IPS-11a (cell line): ENCODE results near the gene TAF1B.

Source experiments
- H3K4me3 ChIP-seq: one replicate; pipeline ENCODE4 v1.5.1; 2013; ENCODE audit warnings: low read depth, low read length, control low read depth

The TAF1B gene

GRCh38 chr2:9807555-9808305 lies 35.5 kb upstream of the TAF1B start:
- H3K4me3 ChIP-seq = no peak overlapping the region

- no peak overlapping the region for H3K4me3 ChIP-seq
These were observed 34.8 kb upstream of the TAF1B start for GRCh38 chr2:9808334-9809063.

DNA sequence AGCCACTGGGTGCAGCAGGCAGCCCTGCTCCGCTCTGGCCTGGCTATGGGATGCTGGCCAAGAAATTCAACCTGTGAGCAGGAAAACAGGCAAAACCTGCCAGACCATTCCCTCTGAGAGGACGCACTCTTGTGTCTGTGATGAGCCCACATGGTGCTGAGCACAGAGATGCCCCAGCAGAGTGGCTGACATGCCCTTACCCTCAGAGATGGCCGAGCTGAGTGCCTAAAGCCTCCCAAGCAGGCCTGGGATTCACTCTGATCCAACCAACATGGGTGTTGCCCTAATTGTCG lies 34.3 kb upstream of the TAF1B start:
- H3K4me3 ChIP-seq = no peak overlapping the region

DNA sequence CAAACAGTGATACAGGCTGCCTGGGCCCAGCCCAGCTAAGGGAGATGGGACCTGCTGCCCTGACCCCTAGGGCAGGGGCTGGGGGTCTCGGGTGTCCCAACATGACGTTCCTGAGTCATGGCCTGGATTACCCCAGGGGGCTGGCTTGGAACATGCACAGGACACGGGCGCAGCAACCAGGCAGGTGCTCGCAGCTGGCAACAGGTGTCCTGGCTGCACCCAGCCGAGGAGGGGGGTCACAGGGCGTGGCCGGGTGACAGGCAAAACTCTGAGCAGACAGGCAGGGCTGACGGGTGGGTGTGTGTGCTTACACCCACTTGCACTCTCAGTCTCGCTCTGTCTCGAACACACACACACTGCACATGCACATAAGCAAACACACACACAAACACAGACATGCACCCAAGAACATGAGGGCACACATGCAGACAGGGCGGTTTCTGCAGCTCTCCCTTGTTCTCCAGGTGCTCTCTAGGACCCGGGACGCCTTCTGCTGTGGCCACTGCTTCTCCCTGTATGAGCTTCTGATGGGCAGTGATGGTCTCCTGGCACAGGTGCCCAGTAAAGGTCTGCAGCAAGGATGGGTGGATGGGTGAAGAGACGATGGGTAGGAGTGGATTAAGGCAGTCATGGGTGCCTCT lies 33.7 kb upstream of the TAF1B start:
- H3K4me3 ChIP-seq = no peak overlapping the region

- H3K4me3 ChIP-seq = no peak overlapping the region
These were observed 32.1 kb upstream of the TAF1B start for GRCh38 chr2:9811216-9811615.

GRCh38 chr2:9811679-9812511 lies 31.4 kb upstream of the TAF1B start:
- no peak overlapping the region for H3K4me3 ChIP-seq

DNA sequence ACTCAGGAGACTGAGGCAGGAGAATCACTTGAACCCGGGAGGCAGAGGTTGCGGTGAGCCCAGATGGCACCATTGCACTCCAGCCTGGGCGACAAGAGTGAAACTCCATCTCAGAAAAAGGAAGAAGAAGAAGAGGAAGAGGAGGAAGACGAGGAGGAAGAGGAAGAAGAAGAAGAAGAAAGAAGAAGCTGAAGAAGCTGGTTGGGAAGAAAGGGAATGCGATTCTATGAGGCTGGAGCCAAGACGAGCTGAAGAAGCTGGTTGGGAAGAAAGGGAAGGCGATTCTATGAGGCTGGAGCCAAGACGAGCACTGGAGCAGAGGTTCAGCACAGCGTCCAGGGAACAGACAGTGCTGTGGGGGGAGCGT lies 30.3 kb upstream of the TAF1B start:
- no peak overlapping the region for H3K4me3 ChIP-seq

DNA sequence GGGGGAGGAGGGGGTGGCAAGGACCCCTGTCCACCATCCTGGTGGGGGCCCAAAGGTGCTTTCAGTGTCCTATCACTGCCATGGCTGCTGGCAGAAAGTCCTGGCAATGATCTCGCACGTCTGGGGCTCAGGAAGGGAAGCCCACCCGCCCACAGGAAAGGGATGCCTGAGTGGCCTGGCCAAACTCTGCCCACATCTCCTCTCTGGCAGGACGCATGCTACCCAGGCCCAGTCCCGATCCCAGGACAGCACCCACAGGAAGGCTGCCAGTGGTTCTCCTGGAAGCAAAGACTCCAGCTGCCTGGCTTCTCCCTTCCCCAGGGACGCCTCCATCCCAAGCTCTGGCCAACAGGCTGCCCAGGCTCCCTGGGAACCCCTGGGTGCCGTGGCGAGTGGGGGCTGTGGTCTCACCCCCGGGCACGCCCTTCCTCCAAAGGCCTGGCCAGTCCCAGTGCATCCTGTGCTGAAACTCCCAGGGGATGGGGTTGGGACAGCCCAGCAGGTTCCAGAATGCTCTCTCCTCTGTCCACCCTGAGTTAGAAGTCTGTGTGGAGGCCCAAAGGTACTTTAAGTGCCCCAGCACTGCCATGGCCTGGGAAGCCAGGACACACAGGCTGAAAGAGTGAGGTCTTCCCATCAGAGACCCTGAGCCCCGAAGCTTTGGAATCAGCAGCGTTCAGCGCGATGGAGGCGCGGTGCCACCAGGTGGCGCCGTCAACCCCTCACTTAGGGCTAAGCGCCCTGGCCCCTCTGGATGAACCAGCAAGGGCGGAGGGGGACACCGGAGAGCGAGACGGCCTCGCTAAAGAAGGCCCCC lies 29.8 kb upstream of the TAF1B start:
- no peak overlapping the region for H3K4me3 ChIP-seq

DNA sequence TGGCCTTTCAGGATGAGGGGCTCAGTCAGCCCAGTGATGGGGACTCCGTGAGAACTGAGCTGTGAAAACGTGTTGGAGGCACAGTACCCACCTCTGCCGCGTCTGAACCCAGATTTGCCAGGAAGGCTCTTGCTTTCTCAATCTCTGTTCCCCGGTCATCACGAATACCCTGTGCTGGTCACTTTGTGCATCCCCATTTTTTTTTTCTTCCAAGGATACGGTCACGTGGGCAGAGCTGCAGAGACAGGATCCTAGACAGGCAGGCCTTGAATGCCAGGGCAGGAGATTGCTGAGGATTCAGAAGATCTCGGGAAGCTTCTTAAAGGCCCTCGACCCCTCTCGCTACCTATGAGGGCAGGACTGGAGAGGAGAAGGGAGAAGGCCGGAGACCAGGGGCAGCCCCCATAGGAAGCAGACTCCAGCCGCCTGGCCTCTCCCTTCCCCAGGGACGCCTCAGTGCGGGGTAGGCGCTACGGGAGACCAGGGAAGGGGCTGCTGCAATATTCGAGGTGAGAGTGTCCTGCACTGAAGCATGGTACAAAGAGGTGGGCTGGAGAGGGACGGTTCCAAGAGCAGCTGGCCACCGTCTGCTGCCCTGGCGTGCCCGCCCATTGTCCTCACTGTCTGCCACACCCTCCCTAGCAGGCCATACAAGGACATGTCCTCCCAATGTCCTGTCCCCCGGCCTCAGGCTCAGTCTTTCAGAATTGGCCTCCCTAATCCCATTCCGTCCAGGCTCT lies 29.0 kb upstream of the TAF1B start:
- no peak overlapping the region for H3K4me3 ChIP-seq

DNA sequence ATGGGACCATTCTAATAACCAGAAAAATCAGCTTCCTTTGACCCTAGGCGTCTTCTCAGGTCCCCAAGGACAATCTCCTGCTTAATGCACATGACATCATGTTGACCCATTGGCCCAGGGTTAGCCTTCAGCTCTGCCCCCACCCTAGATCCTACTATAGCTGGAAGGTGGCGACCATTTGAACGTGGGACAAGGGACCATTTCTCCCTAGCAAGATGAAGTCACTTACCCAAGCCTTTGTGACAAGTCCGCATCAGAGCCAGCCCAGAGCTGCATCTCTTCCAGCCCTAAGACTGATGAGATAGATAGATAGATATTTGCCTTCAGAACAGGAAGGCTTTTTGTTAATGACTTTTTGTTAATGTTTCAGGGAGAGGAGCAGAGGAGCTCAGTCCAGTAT lies 28.2 kb upstream of the TAF1B start:
- no peak overlapping the region for H3K4me3 ChIP-seq

DNA sequence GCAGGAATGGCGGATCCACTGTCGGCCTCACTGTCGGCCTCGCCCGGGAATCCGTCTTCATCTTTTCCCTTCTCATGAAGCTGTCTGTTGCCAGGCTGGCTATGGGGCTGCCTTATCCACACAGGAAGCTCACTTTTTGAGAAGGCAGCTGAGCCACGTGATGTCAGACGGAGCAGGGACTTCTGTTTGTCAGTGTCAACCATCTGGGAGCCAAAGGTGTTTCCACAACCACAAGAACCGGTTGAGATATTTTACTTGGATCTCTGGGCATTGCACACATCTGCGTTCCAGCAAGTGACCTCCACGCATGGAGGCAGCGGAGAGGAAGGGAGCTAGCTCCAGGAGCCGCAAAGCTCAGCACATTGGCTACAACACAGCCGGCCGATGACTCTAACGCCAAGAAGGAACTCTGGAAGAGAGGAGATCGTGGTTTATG lies 27.4 kb upstream of the TAF1B start:
- H3K4me3 ChIP-seq = no peak overlapping the region

GRCh38 chr2:9818097-9818496 lies 25.2 kb upstream of the TAF1B start:
- H3K4me3 ChIP-seq = no peak overlapping the region

GRCh38 chr2:9819551-9819950 lies 23.7 kb upstream of the TAF1B start:
- no peak overlapping the region for H3K4me3 ChIP-seq

- no peak overlapping the region for H3K4me3 ChIP-seq
These were observed 23.0 kb upstream of the TAF1B start for GRCh38 chr2:9820020-9820973.

- H3K4me3 ChIP-seq = no peak overlapping the region
These were observed 21.3 kb upstream of the TAF1B start for GRCh38 chr2:9821805-9822445.

DNA sequence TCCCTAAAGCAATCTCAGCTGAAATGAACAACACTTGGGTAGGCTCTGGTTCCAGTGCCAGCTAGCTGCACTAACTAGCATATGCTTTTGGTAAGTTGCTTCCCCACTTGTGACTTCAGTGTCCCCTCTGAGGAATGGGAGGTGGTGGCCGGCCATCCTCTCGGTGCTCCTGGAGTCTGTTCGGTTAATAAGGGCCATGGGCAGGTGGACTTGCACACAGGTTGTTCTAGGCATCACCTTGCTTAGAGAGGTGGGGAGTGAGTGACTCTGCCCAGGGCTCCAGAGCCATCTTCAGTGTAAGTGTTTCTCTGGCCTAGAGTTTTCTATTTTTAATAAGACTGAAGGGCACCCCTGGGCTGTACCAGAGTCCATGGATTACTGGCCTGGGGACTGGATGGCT lies 18.8 kb upstream of the TAF1B start:
- no peak overlapping the region for H3K4me3 ChIP-seq

GRCh38 chr2:9824956-9825720 lies 18.1 kb upstream of the TAF1B start:
- no peak overlapping the region for H3K4me3 ChIP-seq

- H3K4me3 ChIP-seq = no peak overlapping the region
These were observed 17.1 kb upstream of the TAF1B start for GRCh38 chr2:9826208-9826607.
